Thyroid gland (tissue), 4 donors: ENCODE data around the gene DYNLT1.

Experiments used
- CTCF ChIP-seq, 6 experiments: fragments of 200-600 bp in 3 of 6; fragments of 450-650 bp in 3 of 6; sonication (generic) in 3 of 6; IDR thresholded peaks; one replicate each; pipeline ENCODE4 v1.5.1; 2016 to 2019; ENCODE audit warnings: antibody characterized with exemption in 6 of 6, mild to moderate bottlenecking in 2 of 6, inconsistent platforms in 1 of 6, moderate library complexity in 1 of 6
- POLR2A ChIP-seq, 2 donors: fragments of 450-650 bp; IDR thresholded peaks; one replicate each; pipeline ENCODE4 v1.6.1; 2017; ENCODE audit warnings: antibody characterized with exemption in 2 of 2, mild to moderate bottlenecking in 2 of 2, moderate library complexity in 1 of 2

- TF ChIP-seq CTCF (IDR thresholded peaks at IDR 0.05) (no peak), POLR2A (IDR thresholded peaks at IDR 0.05) (no peak)
Measured at GRCh38 chr6:158638324-158638854, 6.2 kb downstream of the DYNLT1 start.
